ENCODE results near the gene TRIM22. TPM values are rescaled to one million over a fixed set of nuclear protein-coding genes. Genes with fewer than 3 reads are reported as not detected.

TRIM22 gene
- total RNA-seq, 1 donor from 2014 or later: 203 TPM

- ATAC-seq: peak; percentile 30
Observed at GRCh38 chr11:5737091-5737490, 47.5 kb downstream of the TRIM22 start.

GRCh38 chr11:5737670-5738392 lies 48.2 kb downstream of the TRIM22 start:
- TF ChIP-seq, protein P1, sequence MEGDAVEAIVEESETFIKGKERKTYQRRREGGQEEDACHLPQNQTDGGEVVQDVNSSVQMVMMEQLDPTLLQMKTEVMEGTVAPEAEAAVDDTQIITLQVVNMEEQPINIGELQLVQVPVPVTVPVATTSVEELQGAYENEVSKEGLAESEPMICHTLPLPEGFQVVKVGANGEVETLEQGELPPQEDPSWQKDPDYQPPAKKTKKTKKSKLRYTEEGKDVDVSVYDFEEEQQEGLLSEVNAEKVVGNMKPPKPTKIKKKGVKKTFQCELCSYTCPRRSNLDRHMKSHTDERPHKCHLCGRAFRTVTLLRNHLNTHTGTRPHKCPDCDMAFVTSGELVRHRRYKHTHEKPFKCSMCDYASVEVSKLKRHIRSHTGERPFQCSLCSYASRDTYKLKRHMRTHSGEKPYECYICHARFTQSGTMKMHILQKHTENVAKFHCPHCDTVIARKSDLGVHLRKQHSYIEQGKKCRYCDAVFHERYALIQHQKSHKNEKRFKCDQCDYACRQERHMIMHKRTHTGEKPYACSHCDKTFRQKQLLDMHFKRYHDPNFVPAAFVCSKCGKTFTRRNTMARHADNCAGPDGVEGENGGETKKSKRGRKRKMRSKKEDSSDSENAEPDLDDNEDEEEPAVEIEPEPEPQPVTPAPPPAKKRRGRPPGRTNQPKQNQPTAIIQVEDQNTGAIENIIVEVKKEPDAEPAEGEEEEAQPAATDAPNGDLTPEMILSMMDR (IDR thresholded peaks at IDR 0.05): no peak
- intact Hi-C loops (cut with DNase I): no loop called here
- Histone ChIP-seq H3K9me3 (no peaks in the 10 kb centered on the region), H3K4me1 (no peaks in the 10 kb centered on the region), H3K27ac (no peak overlapping the region), H3K36me3 (no peaks in the 10 kb centered on the region), H3K27me3 (no peaks in the 10 kb centered on the region), H3K4me3 (no peak overlapping the region)
- ATAC-seq (no peak), DNase-seq (no peak)

More at GRCh38 chr11:5737091-5737490, 47.5 kb downstream of the TRIM22 start:
- TF ChIP-seq, protein P1 (IDR thresholded peaks at IDR 0.05): no peak
- H3K9me3 ChIP-seq: no peaks in the 10 kb centered on the region
- intact Hi-C loops (cut with DNase I): no loop called here
- no peak for DNase-seq
- H3K27ac ChIP-seq: no peak overlapping the region
- no peaks in the 10 kb centered on the region for H3K27me3 ChIP-seq
- no peaks in the 10 kb centered on the region for H3K36me3 ChIP-seq
- no peak overlapping the region for H3K4me3 ChIP-seq
- no peaks in the 10 kb centered on the region for H3K4me1 ChIP-seq

DNA sequence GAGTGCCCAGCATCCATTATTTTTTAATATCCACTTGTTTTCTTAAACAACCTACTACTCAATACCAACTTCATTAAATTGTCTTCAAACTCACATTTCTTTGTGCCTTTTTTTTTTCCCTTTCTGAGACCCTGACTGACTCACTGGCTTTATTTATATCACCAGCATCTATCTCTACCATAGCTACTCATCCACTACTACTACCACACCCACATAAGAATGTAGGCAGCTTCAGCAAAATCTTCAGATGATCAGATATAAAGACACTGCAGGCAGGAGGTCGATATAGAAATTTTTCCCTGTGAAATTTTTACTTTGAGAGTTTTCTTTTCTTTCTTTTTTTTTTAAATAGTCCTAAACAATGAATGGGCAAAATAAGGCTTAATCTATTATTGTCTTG lies 48.8 kb downstream of the TRIM22 start:
- ATAC-seq: no peak
- TF ChIP-seq, protein P1 (IDR thresholded peaks at IDR 0.05): no peak

DNA sequence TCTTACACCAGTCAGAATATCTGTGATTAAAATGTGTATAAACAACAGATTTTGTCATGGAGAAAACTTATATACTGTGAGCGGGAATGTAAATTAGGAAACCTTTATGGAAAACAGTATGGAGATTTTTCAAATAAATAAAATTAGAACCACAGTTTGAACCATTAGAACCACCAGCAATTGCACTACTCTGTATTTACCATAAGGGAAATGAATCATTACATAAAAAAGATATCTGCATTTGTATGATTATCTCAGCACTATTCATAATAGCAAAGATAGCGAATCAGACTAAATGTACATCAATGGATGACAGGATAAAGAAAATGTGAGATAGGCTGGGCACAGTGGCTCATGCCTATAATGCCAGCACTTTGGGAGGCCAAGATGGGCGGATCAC lies 57.0 kb downstream of the TRIM22 start:
- no peaks in the 10 kb centered on the region for H3K36me3 ChIP-seq
- no peak overlapping the region for H3K4me3 ChIP-seq
- H3K27me3 ChIP-seq: no peaks in the 10 kb centered on the region
- no peak overlapping the region for H3K27ac ChIP-seq
- no peaks in the 10 kb centered on the region for H3K9me3 ChIP-seq
- no peaks in the 10 kb centered on the region for H3K4me1 ChIP-seq
- TF ChIP-seq, protein P1 (IDR thresholded peaks at IDR 0.05): no peak
- intact Hi-C loops (cut with DNase I): no loop called here
- no peak for ATAC-seq
- no peak for DNase-seq

More for the DNA sequence above, 48.8 kb downstream of the TRIM22 start:
- DNase-seq: no peak
- Histone ChIP-seq H3K27ac (no peak overlapping the region), H3K4me1 (no peaks in the 10 kb centered on the region), H3K36me3 (no peaks in the 10 kb centered on the region), H3K27me3 (no peaks in the 10 kb centered on the region), H3K9me3 (no peaks in the 10 kb centered on the region), H3K4me3 (no peak overlapping the region)
- intact Hi-C loops (cut with DNase I): no loop called here

DNA sequence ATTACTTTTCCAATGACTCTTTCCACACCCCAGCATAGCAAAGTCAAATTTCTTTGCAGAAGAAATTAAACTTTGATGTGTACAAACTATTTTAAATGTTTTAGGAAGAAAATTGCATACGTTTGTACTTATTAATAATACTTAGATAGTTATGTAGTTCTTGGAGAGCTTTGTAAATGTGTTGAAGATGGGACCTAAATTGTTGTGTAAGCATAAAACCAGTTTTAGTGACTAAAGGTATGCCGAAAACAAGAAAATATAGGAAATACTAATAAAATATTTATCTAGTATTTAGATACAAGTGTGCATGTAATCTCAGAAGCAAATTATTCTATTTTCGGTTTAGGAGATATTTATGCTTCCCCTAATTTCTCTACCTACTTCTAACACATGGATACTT lies 60.2 kb downstream of the TRIM22 start:
- Histone ChIP-seq H3K4me1 (no peaks in the 10 kb centered on the region), H3K27me3 (no peaks in the 10 kb centered on the region), H3K4me3 (no peak overlapping the region), H3K27ac (no peak overlapping the region), H3K36me3 (no peaks in the 10 kb centered on the region), H3K9me3 (no peaks in the 10 kb centered on the region)
- DNase-seq (no peak), ATAC-seq (no peak)
- intact Hi-C loops (cut with DNase I): no loop called here
- TF ChIP-seq, protein P1 (IDR thresholded peaks at IDR 0.05): no peak

All from upper lobe of right lung (tissue), 1 donor.